Endothelial cell of hepatic sinusoid (primary cell): ENCODE results near the gene CTU1.

Source experiments
- in situ Hi-C: cut with HindIII; loops from 2 replicates; pipeline ENCODE4 v1.10.0; 2017; ENCODE audit warnings: low sequenced_read_pairs

Gene CTU1

GRCh38 chr19:51055866-51056265, 52.3 kb downstream of the CTU1 start:
- in situ Hi-C loops, result loop anchor here (10.0 kb wide), 1 partner anchor 191 kb away; no protein-coding TSS in a partner anchor
